EL (cell line): ENCODE data around the gene SLC22A15.
"Not testable (repeated sequence)": the region's sequence is repeated elsewhere in the genome, so short reads cannot be mapped to it uniquely, and the experiment has no call there.

ENCODE experiments used
- DNase-seq: peaks from one replicate; pipeline ENCODE4 v3.0.0-alpha.2; 2016

Gene SLC22A15

GRCh38 chr1:116044071-116044470, 67.8 kb downstream of the SLC22A15 start:
- DNase-seq: no peak

- not testable (repeated sequence) for DNase-seq
Observed at GRCh38 chr1:116046933-116047332, 70.6 kb downstream of the SLC22A15 start.

DNA sequence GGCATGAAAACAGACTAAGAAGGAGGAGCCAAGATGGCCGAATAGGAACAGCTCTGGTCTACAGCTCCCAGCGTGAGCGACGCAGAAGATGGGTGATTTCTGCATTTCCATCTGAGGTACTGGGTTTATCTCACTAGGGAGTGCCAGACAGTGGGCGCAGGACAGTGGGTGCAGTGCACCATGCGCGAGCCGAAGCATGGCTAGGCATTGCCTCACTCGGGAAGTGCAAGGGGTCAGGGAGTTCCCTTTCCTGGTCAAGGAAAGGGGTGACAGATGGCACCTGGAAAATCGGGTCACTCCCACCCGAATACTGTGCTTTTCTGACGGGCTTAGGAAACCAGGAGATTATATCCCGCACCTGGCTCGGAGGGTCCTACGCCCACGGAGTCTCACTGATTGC, 75.6 kb downstream of the SLC22A15 start:
- DNase-seq: not testable (repeated sequence)

DNA sequence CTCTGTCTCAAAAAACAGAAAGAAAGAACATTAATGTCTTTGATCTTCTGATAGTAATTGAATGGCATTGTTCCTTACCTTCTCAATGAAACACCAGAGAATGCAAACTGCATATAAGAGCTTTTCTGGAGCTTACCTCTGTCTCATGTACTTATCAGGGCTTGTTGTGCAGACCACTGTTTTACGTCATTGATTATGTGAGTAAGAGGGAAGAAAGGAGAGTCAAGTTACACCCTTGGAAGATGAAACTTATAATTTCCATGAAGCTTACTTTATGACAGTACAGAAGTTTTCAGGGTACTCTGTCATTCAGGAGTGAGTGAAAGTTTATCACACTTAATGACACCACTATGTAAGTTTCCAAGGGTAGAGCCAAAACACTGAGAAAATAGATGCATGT, 85.9 kb downstream of the SLC22A15 start:
- DNase-seq: no peak

DNA sequence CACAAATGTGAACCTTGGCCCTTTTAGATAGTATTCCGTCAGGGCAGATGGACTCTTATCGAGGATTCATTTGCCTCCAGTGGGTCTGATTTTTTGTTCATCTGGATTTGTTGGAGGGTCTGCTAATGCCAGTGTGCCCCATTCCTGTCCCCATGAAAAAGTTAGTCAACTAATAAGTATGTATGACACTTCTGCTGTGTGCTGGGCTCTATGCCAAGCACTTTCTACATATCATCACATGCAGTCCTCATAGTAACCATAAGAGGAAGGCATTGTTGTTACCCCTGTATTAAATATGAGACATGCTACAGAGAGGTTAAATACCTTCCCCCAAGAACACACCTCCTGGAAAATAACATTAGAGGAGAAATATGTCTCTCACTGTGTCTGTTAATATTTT, 88.3 kb downstream of the SLC22A15 start:
- peak; percentile 58 for DNase-seq

DNA sequence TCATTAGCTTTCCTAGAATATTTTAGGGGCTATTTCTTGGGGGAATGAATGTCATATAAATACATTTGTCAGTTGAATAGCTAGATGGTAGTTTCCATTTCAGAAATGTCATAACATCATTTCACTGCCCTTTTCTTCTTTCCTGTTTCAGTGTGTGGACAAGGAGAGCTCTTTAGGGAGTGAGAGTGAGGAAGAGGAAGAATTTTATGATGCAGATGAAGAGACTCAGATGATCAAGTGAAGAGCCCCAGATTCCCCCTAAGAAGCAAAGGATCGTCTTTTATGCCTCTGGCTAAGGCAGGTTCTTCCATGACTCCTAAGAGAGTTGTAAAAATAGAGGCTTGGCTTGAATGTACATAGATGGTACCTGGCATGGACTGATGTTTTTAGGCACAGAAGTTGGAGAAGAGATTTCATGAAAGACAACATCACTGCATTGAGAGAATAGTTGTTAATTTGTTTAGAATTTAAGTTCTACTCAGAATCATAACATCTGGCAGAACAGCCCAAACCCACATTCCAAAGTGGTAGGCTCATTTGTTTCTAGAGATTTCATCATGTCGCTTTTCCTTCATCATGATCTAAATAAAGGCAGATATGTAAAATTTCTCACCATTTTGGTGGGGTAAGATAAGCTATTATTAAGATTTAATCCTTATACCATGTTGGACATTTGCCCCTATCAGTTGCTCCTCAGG, 90.7 kb downstream of the SLC22A15 start:
- peak; percentile 83 for DNase-seq

- peak; percentile 90 for DNase-seq
Observed at GRCh38 chr1:116067566-116067890, 91.2 kb downstream of the SLC22A15 start.

- no peak for DNase-seq
Observed at GRCh38 chr1:116075575-116075974, 99.3 kb downstream of the SLC22A15 start.

- peak; percentile 84 for DNase-seq
Observed at GRCh38 chr1:116075990-116076389, 99.7 kb downstream of the SLC22A15 start.

GRCh38 chr1:116076831-116077230, 100.5 kb downstream of the SLC22A15 start:
- DNase-seq: peak; percentile 62

- no peak for DNase-seq
Observed at GRCh38 chr1:116078699-116079223, 102.4 kb downstream of the SLC22A15 start.

DNA sequence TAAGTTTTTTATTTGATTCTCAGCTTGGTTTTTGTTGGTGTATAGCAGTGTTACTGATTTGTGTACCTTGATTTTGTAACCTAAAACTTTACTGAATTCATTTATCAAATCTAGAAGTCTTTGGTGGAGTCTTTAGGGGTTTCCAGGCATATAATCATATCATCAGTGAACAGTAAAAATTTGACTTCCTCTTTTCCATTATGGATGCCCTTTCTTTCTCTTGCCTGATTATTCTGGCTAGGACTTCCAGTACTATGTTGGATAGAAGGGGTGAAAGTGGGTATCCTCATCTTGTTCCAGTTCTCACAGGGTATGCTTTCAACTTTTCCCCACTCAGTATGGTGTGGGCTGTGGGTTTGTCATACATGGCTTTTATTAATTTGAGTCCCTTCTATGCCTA, 111.3 kb downstream of the SLC22A15 start:
- DNase-seq: no peak

- DNase-seq: no peak
Observed at GRCh38 chr1:116089870-116090269, 113.6 kb downstream of the SLC22A15 start.

- no peak for DNase-seq
Observed at GRCh38 chr1:116091083-116091482, 114.8 kb downstream of the SLC22A15 start.

DNA sequence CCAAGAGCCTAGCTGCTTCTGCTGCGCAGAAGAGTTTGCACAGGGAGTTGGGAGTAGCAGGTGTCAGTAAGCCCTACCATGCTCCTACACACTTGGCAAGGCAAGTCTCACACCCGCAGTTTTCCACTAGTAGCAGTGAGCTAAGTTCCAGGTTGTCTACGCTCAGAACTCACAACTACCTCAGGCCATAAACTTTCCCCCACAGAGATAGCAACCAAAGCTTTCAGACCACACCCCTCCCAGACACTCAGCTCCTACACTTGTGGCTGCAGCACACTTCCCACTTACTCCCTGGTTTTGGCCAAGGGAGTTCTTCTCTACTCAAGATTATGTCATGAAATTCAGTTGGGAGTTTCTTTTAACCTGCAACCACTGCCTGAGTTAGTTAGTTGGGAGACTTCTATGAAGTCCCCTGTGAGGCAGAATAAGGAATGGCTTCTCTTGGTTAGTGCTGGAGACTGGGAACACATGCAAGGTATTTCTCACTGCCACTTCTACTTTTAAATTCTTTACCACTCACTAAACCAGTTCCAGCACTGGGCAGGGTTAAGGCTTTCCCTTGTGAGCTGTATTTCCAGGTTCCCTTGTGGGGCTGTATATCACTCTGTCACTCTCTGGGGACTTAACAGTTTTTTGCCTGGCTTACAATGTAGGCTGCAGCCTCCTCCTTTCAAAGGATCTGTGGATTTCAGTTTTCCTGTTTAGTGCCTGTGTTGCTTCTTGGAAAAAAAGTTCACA, 116.6 kb downstream of the SLC22A15 start:
- no peak for DNase-seq

DNA sequence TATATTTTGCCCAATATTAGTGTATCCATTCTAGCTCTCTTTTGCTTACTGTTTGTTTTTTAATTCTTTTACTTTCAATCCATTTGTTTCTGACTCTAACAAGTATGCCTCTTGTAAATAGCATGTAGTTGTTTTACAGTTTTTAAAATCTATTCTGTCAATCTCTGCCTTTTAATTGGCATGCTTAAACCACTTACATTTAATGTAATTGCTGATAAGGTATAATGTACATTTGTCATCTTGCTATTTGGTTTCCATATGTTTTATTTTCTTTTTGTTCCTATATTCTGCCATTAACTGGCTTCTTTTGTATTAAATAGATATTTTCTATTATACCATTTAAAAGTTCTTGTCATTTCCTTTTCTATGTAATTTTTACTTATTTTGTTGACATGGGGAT, 118.7 kb downstream of the SLC22A15 start:
- no peak for DNase-seq

DNA sequence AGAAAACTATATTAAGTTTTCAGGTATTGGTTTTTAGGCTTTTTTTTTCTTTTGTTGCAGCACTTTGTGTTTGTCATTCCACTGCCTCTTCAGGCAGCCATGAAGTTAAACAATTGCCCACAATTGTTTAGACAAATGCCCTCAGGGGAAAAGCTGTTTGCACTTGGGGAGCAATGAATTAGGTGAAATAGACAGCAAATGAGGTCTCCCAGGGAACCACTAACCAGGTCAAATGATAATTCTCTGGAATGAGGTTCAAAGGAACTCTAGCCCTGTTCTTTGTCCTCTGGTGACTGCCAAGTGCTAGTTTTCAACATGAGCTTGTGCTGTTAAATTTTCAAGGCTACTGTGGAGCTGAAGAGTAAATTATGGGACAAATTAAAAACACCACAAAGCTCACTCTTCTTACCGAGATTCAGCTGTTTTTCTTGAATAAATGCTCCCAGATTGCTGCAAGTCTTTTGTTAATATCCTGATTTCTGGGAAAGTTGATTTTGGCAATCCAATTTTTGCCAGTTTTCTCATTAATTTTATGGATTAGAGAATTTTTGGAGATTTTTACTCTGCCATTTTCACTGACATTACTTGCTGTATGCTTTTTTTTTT, 119.8 kb downstream of the SLC22A15 start:
- no peak for DNase-seq

- no peak for DNase-seq
Observed at GRCh38 chr1:116097626-116098025, 121.3 kb downstream of the SLC22A15 start.

GRCh38 chr1:116099379-116099778, 123.1 kb downstream of the SLC22A15 start:
- no peak for DNase-seq

DNA sequence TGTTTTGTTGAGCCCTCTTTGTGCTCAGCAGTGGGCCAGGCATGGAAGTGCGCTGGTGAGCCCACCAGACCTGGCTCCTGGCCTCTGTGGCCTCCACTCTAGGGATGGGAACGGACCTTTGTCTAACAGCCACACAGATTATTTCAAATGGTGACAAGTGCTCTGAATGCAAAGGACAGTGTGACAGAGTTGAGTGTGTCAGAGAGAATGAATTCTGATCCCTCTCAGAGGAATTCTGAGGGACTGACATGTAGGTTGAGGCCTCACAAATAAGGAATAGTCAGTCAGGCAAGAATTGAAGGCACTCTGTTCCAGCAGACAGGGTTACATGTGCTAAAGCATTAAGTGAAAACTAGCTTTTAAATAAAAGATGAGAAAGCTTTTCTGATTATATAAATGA, 123.6 kb downstream of the SLC22A15 start:
- DNase-seq: no peak

GRCh38 chr1:116104667-116105066, 128.4 kb downstream of the SLC22A15 start:
- no peak for DNase-seq

DNA sequence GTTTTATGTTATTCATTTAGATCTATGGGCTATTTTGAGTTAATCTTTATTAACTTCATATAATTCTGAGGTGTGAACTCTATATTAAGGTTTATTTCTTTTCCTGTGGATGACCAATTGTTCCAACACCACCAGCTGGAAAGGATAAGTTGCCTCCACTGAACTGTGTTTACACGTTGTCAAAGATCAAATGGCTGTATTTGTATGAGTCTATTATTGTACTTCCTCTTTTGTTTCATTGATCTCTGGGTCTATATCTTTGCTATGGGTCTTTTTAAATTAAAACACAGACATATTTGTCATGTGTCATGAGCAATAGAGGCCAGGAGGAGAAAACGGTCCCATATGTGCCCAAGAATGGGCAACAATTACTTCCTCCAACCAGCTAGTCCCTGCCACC, 129.7 kb downstream of the SLC22A15 start:
- DNase-seq: no peak

DNA sequence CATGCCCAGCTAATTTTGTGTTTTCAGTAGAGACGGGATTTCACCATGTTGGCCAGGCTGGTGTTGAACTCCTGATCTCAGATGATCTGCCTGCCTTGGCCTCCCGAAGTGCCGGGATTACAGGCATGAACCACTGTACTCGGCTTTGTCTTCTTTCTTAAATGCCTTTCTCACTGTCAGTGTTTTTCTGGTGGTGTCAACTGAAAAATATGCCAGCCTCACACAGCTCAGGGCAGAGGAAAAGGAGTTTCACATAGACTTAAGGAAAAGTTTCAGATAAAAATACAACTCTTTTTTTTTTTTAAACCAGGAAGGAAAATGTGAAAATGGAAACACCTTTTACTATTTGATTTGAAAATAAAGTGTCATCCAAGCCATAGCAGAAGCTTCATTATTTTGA, 130.3 kb downstream of the SLC22A15 start:
- no peak for DNase-seq

DNA sequence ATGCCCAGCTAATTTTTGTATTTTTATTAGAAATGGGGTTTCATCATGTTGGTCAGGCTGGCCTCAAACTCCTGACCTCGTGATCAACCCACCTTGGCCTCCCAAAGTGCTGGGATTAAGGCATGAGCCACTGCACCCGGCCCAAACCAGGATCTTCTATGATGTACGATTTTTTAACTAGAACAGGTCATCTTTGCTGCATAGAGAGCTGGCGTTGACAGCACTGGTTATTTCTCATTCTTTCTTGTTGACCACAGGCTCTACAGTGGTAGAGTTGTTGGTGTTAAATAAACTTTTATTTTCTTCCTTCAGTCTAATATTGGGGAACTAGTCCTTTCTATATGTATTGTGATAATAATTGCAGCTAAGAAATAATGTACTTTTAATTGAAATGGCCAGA, 131.1 kb downstream of the SLC22A15 start:
- DNase-seq: no peak
